NCI-H2196 treated with DMSO at 0.1 percent for 48 hours (cell line): Measurements from ENCODE around the gene PLVAP.
A peak's percentile ranks its signal among the peaks of the same experiment; 100 is the strongest.

Source experiments
- DNase-seq: peaks from one replicate; lab custom pipeline; 2025; ENCODE audit not compliant: unreplicated experiment; lab: John Stamatoyannopoulos, UW

The PLVAP gene

GRCh38 chr19:17303167-17303939 is 73.8 kb downstream of the PLVAP start, which contains the start of gene ABHD8:
ABHD8 (minus strand) TSS chr19:17303425; CDS start chr19:17301616, 1,809 bp downstream.
- DNase-seq, result peak; percentile 90

GRCh38 chr19:17302391-17303166 is 74.6 kb downstream of the PLVAP start:
- DNase-seq, result no peak
